Fibroblast of skin of right biceps (primary cell): ENCODE results near the gene MAN2B1.
"Not testable (repeated sequence)": the region's sequence is repeated elsewhere in the genome, so short reads cannot be mapped to it uniquely, and the experiment has no call there.

Source experiments
- DNase-seq: peaks from one replicate; pipeline ENCODE4 v3.0.0-alpha.2; 2013

MAN2B1 gene

GRCh38 chr19:12687496-12688196 is 21.1 kb upstream of the MAN2B1 start, which contains the start of gene GNG14:
Gene GNG14, plus strand, starts transcription at chr19:12687998. Its CDS starts 51 bp downstream, at chr19:12688049.
- no peak for DNase-seq

GRCh38 chr19:12685831-12686230 is 19.3 kb upstream of the MAN2B1 start:
- DNase-seq = no peak

GRCh38 chr19:12681074-12681987 is 14.8 kb upstream of the MAN2B1 start, which contains the start of gene DHPS:
Gene DHPS, minus strand, starts transcription at chr19:12681880. Its CDS starts 114 bp downstream, at chr19:12681766.
- DNase-seq = peak; percentile 99

GRCh38 chr19:12680034-12680433 is 13.5 kb upstream of the MAN2B1 start:
- no peak for DNase-seq

GRCh38 chr19:12678039-12678438 is 11.5 kb upstream of the MAN2B1 start:
- not testable (repeated sequence) for DNase-seq

GRCh38 chr19:12676928-12677327 is 10.4 kb upstream of the MAN2B1 start:
- no peak for DNase-seq

GRCh38 chr19:12676384-12676792 is 9.8 kb upstream of the MAN2B1 start:
- peak; percentile 71 for DNase-seq

- no peak for DNase-seq
Observed at GRCh38 chr19:12675940-12676339, 9.4 kb upstream of the MAN2B1 start.

- no peak for DNase-seq
Observed at GRCh38 chr19:12675399-12675798, 8.9 kb upstream of the MAN2B1 start.

GRCh38 chr19:12672744-12673143 is 6.2 kb upstream of the MAN2B1 start:
- no peak for DNase-seq

- DNase-seq = no peak
Observed at GRCh38 chr19:12670159-12670928, 3.8 kb upstream of the MAN2B1 start.

- DNase-seq = peak; percentile 81
Observed at GRCh38 chr19:12669270-12670158, 3.0 kb upstream of the MAN2B1 start.

- DNase-seq = peak; percentile 29
Observed at GRCh38 chr19:12668932-12669269, 2.4 kb upstream of the MAN2B1 start.

GRCh38 chr19:12668346-12668745 is 1.8 kb upstream of the MAN2B1 start:
- no peak for DNase-seq

- DNase-seq = no peak
Observed at GRCh38 chr19:12667731-12668302, 1.3 kb upstream of the MAN2B1 start.

- DNase-seq = no peak
Observed at GRCh38 chr19:12665671-12666264, 774 bp downstream of the MAN2B1 start.

GRCh38 chr19:12665281-12665573 is 1.3 kb downstream of the MAN2B1 start:
- DNase-seq = no peak

- DNase-seq = no peak
Observed at GRCh38 chr19:12664406-12665280, 1.9 kb downstream of the MAN2B1 start.

- no peak for DNase-seq
Observed at GRCh38 chr19:12660980-12661379, 5.6 kb downstream of the MAN2B1 start.

GRCh38 chr19:12657966-12658365 is 8.6 kb downstream of the MAN2B1 start:
- DNase-seq = no peak
